HCT116 (cell line): Measurements from ENCODE around the gene FOXO6. TPM values are rescaled to one million over a fixed set of nuclear protein-coding genes. Genes with fewer than 3 reads are reported as not detected.

Experiments used
- ATAC-seq: fragments of 200-7000 bp; cut with Tn5 transposase; 2 replicates; pipeline ENCODE4 v1.9.1; 2020; ENCODE audit warnings: mild to moderate bottlenecking, moderate library complexity
- BruUV-seq: library from RNA; stranded (reverse); fragments of 400-500 nt; replicated peaks from 2 replicates; lab custom pipeline; 2021; lab: Mats Ljungman, UMichigan
- CTCF ChIA-PET: fragments of 300-600 bp; sonication (Branson Sonifier 250); formaldehyde crosslinking; loops from one replicate; lab custom pipeline; 2021; ENCODE audit warnings: antibody characterized with exemption; lab: Charles Lee
- POLR2A ChIA-PET: fragments of 300-600, 350-600 bp; sonication (Branson Sonifier 250); formaldehyde crosslinking; loops from one replicate; lab custom pipeline; 2021; ENCODE audit warnings: antibody characterized with exemption; lab: Charles Lee
- RAD21 ChIA-PET, 2 experiments: fragments of 300-600 bp; sonication (Branson Sonifier 250); formaldehyde crosslinking; loops; one replicate each; lab custom pipeline; 2023; ENCODE audit warnings: low total read pairs in 2 of 2; ENCODE audit not compliant: uncharacterized antibody in 2 of 2, unreplicated experiment in 2 of 2, low non-redundant PET in 1 of 2; lab: Charles Lee
- DNase-seq: peaks from one replicate; pipeline ENCODE4 v3.0.0-alpha.2; 2010; ENCODE audit warnings: low read depth, low spot score
- H2AFZ ChIP-seq: fragments of 200-600 bp; shearing (Covaris generic), sonication (generic); 2 replicates; pipeline ENCODE4 v1.6.1; 2017; ENCODE audit warnings: low read depth, mixed run types, mixed read lengths, antibody characterized with exemption, low read length; ENCODE audit not compliant: poor library complexity, severe bottlenecking
- H3K27ac ChIP-seq: 2 replicates; pipeline ENCODE4 v1.5.1; 2012; ENCODE audit warnings: low read depth, low read length
- H3K27me3 ChIP-seq: fragments of 200-600 bp; sonication (generic); 2 replicates; pipeline ENCODE4 v1.6.1; 2016; ENCODE audit warnings: mixed run types, low read length, mixed read lengths; ENCODE audit not compliant: insufficient read depth
- H3K36me3 ChIP-seq, 2 experiments: fragments of 200-500 bp in 1 of 2; fragments of 200-600 bp in 1 of 2; sonication (Bioruptor generic) in 1 of 2; sonication (generic) in 1 of 2; 2 replicates each; pipeline versions ENCODE4 v1.5.1 to v1.6.1; 2014 to 2016; ENCODE audit warnings: low read length in 2 of 2, inconsistent platforms in 1 of 2, mixed read lengths in 1 of 2, mixed run types in 1 of 2; ENCODE audit not compliant: insufficient read depth in 2 of 2, control insufficient read depth in 1 of 2
- H3K4me1 ChIP-seq, 2 experiments: fragments of 200-600 bp in 1 of 2; sonication (generic) in 1 of 2; 2 replicates each; pipeline versions ENCODE4 v1.5.1 to v1.6.1; 2012 to 2017; ENCODE audit warnings: low read length in 2 of 2, inconsistent platforms in 1 of 2, mild to moderate bottlenecking in 1 of 2, mixed read lengths in 1 of 2, mixed run types in 1 of 2, moderate library complexity in 1 of 2; ENCODE audit not compliant: insufficient read depth in 2 of 2, control insufficient read depth in 1 of 2
- H3K4me2 ChIP-seq: fragments of 200-600 bp; sonication (generic); 2 replicates; pipeline ENCODE4 v1.6.1; 2017; ENCODE audit warnings: mixed run types, low read length, mixed read lengths
- H3K4me3 ChIP-seq, 2 experiments: fragments of 200-600 bp in 1 of 2; sonication (generic) in 1 of 2; replicated peaks in 1 of 2; 2 replicates each; pipeline ENCODE4 v1.5.1; 2011 to 2016; ENCODE audit warnings: low read length in 2 of 2, control low read depth in 1 of 2, low read depth in 1 of 2, mild to moderate bottlenecking in 1 of 2, mixed read lengths in 1 of 2, mixed run types in 1 of 2
- H3K79me2 ChIP-seq: fragments of 200-600 bp; sonication (generic); 2 replicates; pipeline ENCODE4 v1.6.1; 2017; ENCODE audit warnings: mild to moderate bottlenecking, mixed run types, low read length, moderate library complexity, mixed read lengths; ENCODE audit not compliant: insufficient read depth
- H3K9ac ChIP-seq: fragments of 200-600 bp; sonication (generic); 2 replicates; pipeline ENCODE4 v1.6.1; 2016; ENCODE audit warnings: low read length, mixed read lengths
- H3K9me2 ChIP-seq: fragments of 200-600 bp; sonication (generic), shearing (Covaris generic); 2 replicates; pipeline ENCODE4 v1.6.1; 2017; ENCODE audit warnings: mixed run types, mild to moderate bottlenecking, moderate library complexity; ENCODE audit not compliant: insufficient read depth
- H3K9me3 ChIP-seq, 2 experiments: fragments of 200-500 bp in 1 of 2; fragments of 200-600 bp in 1 of 2; sonication (Bioruptor generic) in 1 of 2; sonication (generic) in 1 of 2; 2 replicates each; pipeline ENCODE4 v1.6.1; 2014 to 2017; ENCODE audit warnings: low read length in 2 of 2, mixed read lengths in 2 of 2, inconsistent platforms in 1 of 2, low read depth in 1 of 2, mild to moderate bottlenecking in 1 of 2, mixed run types in 1 of 2, moderate library complexity in 1 of 2; ENCODE audit not compliant: control insufficient read depth in 1 of 2, insufficient read depth in 1 of 2
- H4K20me1 ChIP-seq: fragments of 200-600 bp; sonication (generic), shearing (Covaris generic); 2 replicates; pipeline ENCODE4 v1.6.1; 2017; ENCODE audit warnings: mixed run types, mild to moderate bottlenecking, moderate library complexity; ENCODE audit not compliant: insufficient read depth
- ATF3 ChIP-seq: IDR thresholded peaks from 2 replicates; pipeline ENCODE4 v1.6.1; 2012
- CBX3 ChIP-seq: IDR thresholded peaks from 2 replicates; pipeline ENCODE4 v1.6.1; 2012; ENCODE audit warnings: low read depth
- CTCF ChIP-seq, 3 experiments: fragments of 200-600 bp in 1 of 3; sonication (generic) in 1 of 3; IDR thresholded peaks in 2 of 3; conservative IDR thresholded peaks in 1 of 3; 2 replicates each; pipeline ENCODE4 v1.5.1; 2012 to 2017; ENCODE audit warnings: low read depth in 2 of 3, low read length in 2 of 3, antibody characterized with exemption in 1 of 3, borderline replicate concordance in 1 of 3, control low read depth in 1 of 3, mild to moderate bottlenecking in 1 of 3, mixed read lengths in 1 of 3, mixed run types in 1 of 3, moderate library complexity in 1 of 3; ENCODE audit not compliant: insufficient read depth in 1 of 3
- EGR1 ChIP-seq: IDR thresholded peaks from 2 replicates; pipeline ENCODE4 v1.6.1; 2012; ENCODE audit warnings: low read depth
- FOSL1 ChIP-seq: IDR thresholded peaks from 2 replicates; pipeline ENCODE4 v1.6.1; 2012; ENCODE audit warnings: low read depth
- JUND ChIP-seq: IDR thresholded peaks from 2 replicates; pipeline ENCODE4 v1.6.1; 2012
- MAX ChIP-seq: IDR thresholded peaks from 2 replicates; pipeline ENCODE4 v1.6.1; 2012
- POLR2A ChIP-seq: IDR thresholded peaks from 2 replicates; pipeline ENCODE4 v1.7.0; 2011; ENCODE audit warnings: borderline replicate concordance; ENCODE audit not compliant: insufficient read depth, insufficient read length; ENCODE audit errors: extremely low read depth
- POLR2AphosphoS5 ChIP-seq: IDR thresholded peaks from 2 replicates; pipeline ENCODE4 v1.6.1; 2011; ENCODE audit warnings: mild to moderate bottlenecking, low read depth, low read length, moderate library complexity
- REST ChIP-seq: IDR thresholded peaks from 2 replicates; pipeline ENCODE4 v1.6.1; 2012; ENCODE audit warnings: low read depth
- SIN3A ChIP-seq: IDR thresholded peaks from 2 replicates; pipeline ENCODE4 v1.6.1; 2012; ENCODE audit warnings: low read depth
- SP1 ChIP-seq: IDR thresholded peaks from 2 replicates; pipeline ENCODE4 v1.6.1; 2012; ENCODE audit warnings: low read depth
- TCF7L2 ChIP-seq: IDR thresholded peaks from 2 replicates; pipeline ENCODE4 v1.7.0; 2011; ENCODE audit warnings: borderline replicate concordance, inconsistent platforms; ENCODE audit not compliant: insufficient read depth, insufficient read length; ENCODE audit errors: extremely low read depth
- YY1 ChIP-seq: IDR thresholded peaks from 2 replicates; pipeline ENCODE4 v1.6.1; 2011; ENCODE audit warnings: low read length, low read depth, moderate library complexity, mild to moderate bottlenecking; ENCODE audit not compliant: insufficient replicate concordance; ENCODE audit errors: extremely low read depth
- ZBTB33 ChIP-seq: IDR thresholded peaks from 2 replicates; pipeline ENCODE4 v1.6.1; 2011; ENCODE audit warnings: mild to moderate bottlenecking, low read length, moderate library complexity; ENCODE audit not compliant: insufficient replicate concordance; ENCODE audit errors: extremely low read depth
- ZFX ChIP-seq: fragments of 450-650 bp; IDR thresholded peaks from 2 replicates; pipeline ENCODE4 v1.6.1; 2017
- ZNF274 ChIP-seq: fragments of 200-500 bp; sonication (Bioruptor generic); IDR thresholded peaks from 2 replicates; pipeline ENCODE4 v1.6.1; 2014; ENCODE audit warnings: mild to moderate bottlenecking, low read depth, low read length, inconsistent platforms
- intact Hi-C: fragments of 100-400 bp; cut with micrococcal nuclease; formaldehyde crosslinking; loops from 2 replicates; pipeline ENCODE4 v1.10.0; 2022
- total RNA-seq: library from RNA; stranded (reverse); gene quantifications from one replicate; pipeline ENCODE4 v1.2.1, GENCODE V29; 2021; ENCODE audit not compliant: unreplicated experiment

The FOXO6 gene
- total RNA-seq, 1 experiment from 2014 or later: 7.0 TPM

- RAD21 ChIA-PET: interaction anchor here (1.1 to 2.4 kb wide), 7 partner anchors 14 to 137 kb away, joined by 3 to 10 read pairs (median 7); no protein-coding TSS in a partner anchor
- Histone ChIP-seq H3K9me2 (no peaks in the 10 kb centered on the region), H3K4me1 (peaks cover 18 to 44% of the 10 kb centered on the region in 2 experiments; a peak in 3 of 4 replicates), H2AFZ (peak overlapping the region; percentile 17), H3K4me3 (peak overlapping the region in 1 of 2 experiments; percentile 12; a peak in 1 of 4 replicates), H4K20me1 (no peaks in the 10 kb centered on the region), H3K27me3 (no peaks in the 10 kb centered on the region), H3K9me3 (no peaks in the 10 kb centered on the region), H3K27ac (peak overlapping the region; percentile 34), H3K36me3 (no peaks in the 10 kb centered on the region), H3K4me2 (peak overlapping the region; percentile 58), H3K79me2 (no peaks in the 10 kb centered on the region), H3K9ac (peak overlapping the region; percentile 42)
- peak; percentile 89 for ATAC-seq
- POLR2A ChIA-PET: interaction anchor here (1.0 to 1.5 kb wide), 3 partner anchors 58 to 136 kb away, joined by 5 to 6 read pairs (median 6); partner anchors contain the start of gene FOXO6
- BruUV-seq: no TSS peak
- intact Hi-C loops: no loop called here
- peak; percentile 81 for DNase-seq
- CTCF ChIA-PET: interaction anchor here (0.7 to 4.5 kb wide), 15 partner anchors 9 to 149 kb away, joined by 3 to 53 read pairs (median 5); partner anchors contain the start of gene FOXO6
- TF ChIP-seq ATF3 (no peak), SIN3A (peak; percentile 85), SP1 (peak; percentile 66), ZNF274 (no peak), POLR2A (peak; percentile 43), EGR1 (no peak), ZBTB33 (no peak), REST (no peak), CTCF (IDR thresholded peaks at IDR 0.05 in 2 of 3, conservative IDR thresholded peaks at IDR 0.05 in 1 of 3; ENCODE audit: borderline replicate concordance in 1 of 3, insufficient read depth in 1 of 3, low read depth in 2 of 3, low read length in 2 of 3) (0 out of 6 replicates have a peak, but pooled peaks of 1 of the 3 experiments have one; percentile 11), ZFX (0 out of 2 replicates have a peak, but pooled peaks have one; percentile 24), FOSL1 (no peak), POLR2AphosphoS5 (peak; percentile 69), TCF7L2 (no peak), YY1 (peak; percentile 53), MAX (peak; percentile 63), CBX3 (0 out of 2 replicates have a peak, but pooled peaks have one; percentile 45), JUND (no peak)
These were observed 57.8 kb downstream of the FOXO6 start for GRCh38 chr1:41418857-41419583.
